Osteoblast (primary cell): ENCODE measurements around the gene CACNA2D3. TPM values are rescaled to one million over a fixed set of nuclear protein-coding genes. Genes with fewer than 3 reads are reported as not detected.

Experiments
- DNase-seq: peaks from one replicate; pipeline ENCODE4 v3.0.0; 2011; ENCODE audit warnings: low spot score, mixed read lengths; ENCODE audit not compliant: insufficient read length; ENCODE audit errors: missing footprints
- H2AFZ ChIP-seq: 2 replicates; pipeline ENCODE4 v1.6.0; 2011; ENCODE audit warnings: mild to moderate bottlenecking, low read length
- H3K27ac ChIP-seq: 2 replicates; pipeline ENCODE4 v1.5.1; 2011; ENCODE audit warnings: mild to moderate bottlenecking, low read depth, low read length, moderate library complexity
- H3K27me3 ChIP-seq: 2 replicates; pipeline ENCODE4 v1.6.0; 2012; ENCODE audit warnings: mild to moderate bottlenecking, control low read depth, inconsistent platforms, low read length, moderate library complexity; ENCODE audit not compliant: insufficient read depth
- H3K36me3 ChIP-seq: 2 replicates; pipeline ENCODE4 v1.5.1; 2011; ENCODE audit warnings: mild to moderate bottlenecking, low read length, control low read depth, moderate library complexity; ENCODE audit not compliant: insufficient read depth
- H3K4me1 ChIP-seq: 2 replicates; pipeline ENCODE4 v1.5.1; 2011; ENCODE audit warnings: mild to moderate bottlenecking, low read length, control low read depth, moderate library complexity; ENCODE audit not compliant: insufficient read depth
- H3K4me2 ChIP-seq: 2 replicates; pipeline ENCODE4 v1.6.0; 2011; ENCODE audit warnings: mild to moderate bottlenecking, low read length; ENCODE audit not compliant: insufficient read depth
- H3K4me3 ChIP-seq: fragments of 200-600 bp; sonication (generic); 3 replicates; pipeline ENCODE4 v1.5.1; 2012; ENCODE audit warnings: mild to moderate bottlenecking, low read length, inconsistent platforms; ENCODE audit not compliant: insufficient read depth
- H3K79me2 ChIP-seq: 2 replicates; pipeline ENCODE4 v1.6.0; 2012; ENCODE audit warnings: mild to moderate bottlenecking, low read length, control low read depth, inconsistent platforms; ENCODE audit not compliant: insufficient read depth
- H3K9me3 ChIP-seq: 2 replicates; pipeline ENCODE4 v1.5.1; 2011; ENCODE audit warnings: low read depth, low read length, control low read depth
- H4K20me1 ChIP-seq: 2 replicates; pipeline ENCODE4 v1.6.0; 2012; ENCODE audit warnings: mild to moderate bottlenecking, low read length, control low read depth; ENCODE audit not compliant: insufficient read depth
- CTCF ChIP-seq: IDR thresholded peaks from 2 replicates; pipeline ENCODE4 v1.5.1; 2011; ENCODE audit warnings: mild to moderate bottlenecking, low read depth, low read length, moderate library complexity; ENCODE audit errors: extremely low read depth
- total RNA-seq: library from RNA; depleted of rRNA; stranded (reverse); fragments of >200 nt; gene quantifications from 2 replicates; pipeline ENCODE4 v1.2.3, GENCODE V29; 2012

Gene CACNA2D3
- total RNA-seq, 1 donor, result 0.36 TPM

- Histone ChIP-seq H3K27ac (no peak overlapping the region), H3K4me3 (no peak overlapping the region), H4K20me1 (no peaks in the 10 kb centered on the region), H3K4me2 (no peak overlapping the region), H3K79me2 (no peaks in the 10 kb centered on the region), H3K36me3 (no peaks in the 10 kb centered on the region), H3K27me3 (no peaks in the 10 kb centered on the region), H3K9me3 (no peaks in the 10 kb centered on the region), H2AFZ (no peak overlapping the region), H3K4me1 (no peaks in the 10 kb centered on the region)
- DNase-seq, result no peak
- no peak for TF ChIP-seq CTCF
These were observed 371.9 kb downstream of the CACNA2D3 start for GRCh38 chr3:54494209-54494608.

- H3K79me2 ChIP-seq, result no peaks in the 10 kb centered on the region
These were observed 384.3 kb downstream of the CACNA2D3 start for GRCh38 chr3:54506603-54507002.

GRCh38 chr3:54507876-54508460 is 385.6 kb downstream of the CACNA2D3 start:
- Histone ChIP-seq H4K20me1 (no peaks in the 10 kb centered on the region), H3K4me1 (no peaks in the 10 kb centered on the region), H2AFZ (no peak overlapping the region), H3K79me2 (no peaks in the 10 kb centered on the region), H3K27ac (no peak overlapping the region), H3K4me2 (no peak overlapping the region), H3K27me3 (no peaks in the 10 kb centered on the region), H3K9me3 (no peaks in the 10 kb centered on the region), H3K4me3 (no peak overlapping the region), H3K36me3 (no peaks in the 10 kb centered on the region)
- no peak for DNase-seq
- TF ChIP-seq CTCF, result no peak

More at GRCh38 chr3:54506603-54507002, 384.3 kb downstream of the CACNA2D3 start:
- Histone ChIP-seq H3K4me3 (no peak overlapping the region), H3K36me3 (no peaks in the 10 kb centered on the region), H3K4me1 (no peaks in the 10 kb centered on the region), H2AFZ (no peak overlapping the region), H3K27me3 (no peaks in the 10 kb centered on the region), H3K9me3 (no peaks in the 10 kb centered on the region), H3K4me2 (no peak overlapping the region), H3K27ac (no peak overlapping the region), H4K20me1 (no peaks in the 10 kb centered on the region)
- no peak for TF ChIP-seq CTCF
- DNase-seq, result no peak

GRCh38 chr3:54510506-54510905 is 388.2 kb downstream of the CACNA2D3 start:
- Histone ChIP-seq H3K4me3 (no peak overlapping the region), H3K27me3 (no peaks in the 10 kb centered on the region), H3K4me2 (no peak overlapping the region), H3K27ac (no peak overlapping the region), H2AFZ (no peak overlapping the region), H3K9me3 (no peaks in the 10 kb centered on the region), H3K79me2 (no peaks in the 10 kb centered on the region), H3K4me1 (no peaks in the 10 kb centered on the region), H3K36me3 (no peaks in the 10 kb centered on the region), H4K20me1 (no peaks in the 10 kb centered on the region)
- TF ChIP-seq CTCF, result no peak
- DNase-seq, result no peak
